ENCODE data around the gene PAK5. TPM values are rescaled to one million over a fixed set of nuclear protein-coding genes. Genes with fewer than 3 reads are reported as not detected.

PAK5 gene
- total and polyA plus RNA-seq, 9 of the 15 experiments (the other 6 are each of a cell fraction or from before 2014, with no cell fraction given), result not detected

- TF ChIP-seq MBD1 (CRISPR knock-in tag; IDR thresholded peaks at IDR 0.05) (no peak), CREB5 (CRISPR knock-in tag; IDR thresholded peaks at IDR 0.05) (no peak), PTTG1 (tag; IDR thresholded peaks at IDR 0.05; ENCODE audit: low read depth) (no peak), KDM5B (IDR thresholded peaks at IDR 0.05; ENCODE audit: insufficient replicate concordance, low read depth, low read length) (no peak)
These were observed 31.7 kb downstream of the PAK5 start (continued) for GRCh38 chr20:9807136-9807535.

DNA sequence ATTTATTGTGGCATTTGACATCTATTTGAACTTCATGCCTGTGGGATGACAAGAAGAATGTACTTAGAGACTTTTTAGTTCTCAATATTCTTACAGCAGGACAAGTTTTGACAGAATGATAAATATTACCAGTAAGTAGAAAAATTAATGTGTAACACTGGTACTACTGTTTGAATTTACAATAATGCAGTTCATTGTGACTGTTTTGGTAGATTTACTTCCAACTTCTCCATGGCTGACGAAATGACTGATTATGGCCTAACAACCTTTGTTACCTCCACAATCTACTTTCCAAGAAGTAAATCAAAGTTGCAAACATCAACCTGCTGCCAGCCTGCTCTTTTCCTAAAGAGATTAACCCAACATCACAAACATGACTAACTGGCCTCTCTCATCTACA, 38.5 kb downstream of the PAK5 start:
- no peaks in the 10 kb centered on the region for H3K4me1 ChIP-seq (replicated peaks in 1 of 2; ENCODE audit: control insufficient read depth in 2 of 2, insufficient read depth in 2 of 2, low read length in 2 of 2)
- FAIRE-seq (no peak), DNase-seq (ENCODE audit: extremely low read depth in 1 of 4, low spot score in 3 of 4) (no peak), ATAC-seq (no peak)
- no peaks in the 10 kb centered on the region for H3K9me3 ChIP-seq (replicated peaks; ENCODE audit: control insufficient read depth, insufficient read depth, low read depth, low read length)
- H3K27ac ChIP-seq (ENCODE audit: extremely low read depth, low read depth, low read length), result no peak overlapping the region
- intact Hi-C loops (cut with micrococcal nuclease) (no loop called here), in situ Hi-C loops (cut with MboI) (no loop called here)
- H3K4me2 ChIP-seq (ENCODE audit: insufficient read depth, low read length), result no peak overlapping the region
- BruUV-seq (replicated peaks), result no TSS peak
- no peaks in the 10 kb centered on the region for H3K9me1 ChIP-seq (ENCODE audit: control insufficient read depth, insufficient read depth, low read length)
- no peaks in the 10 kb centered on the region for H4K20me1 ChIP-seq (replicated peaks; ENCODE audit: control insufficient read depth, insufficient read depth, low read length)
- ChIA-PET CTCF (ENCODE audit: low intra/inter-chr PET ratio) (no interaction called here), POLR2A (no interaction called here)
- no peaks in the 10 kb centered on the region for H3K27me3 ChIP-seq (ENCODE audit: control insufficient read depth in 2 of 2, insufficient read depth in 2 of 2, low read length in 2 of 2)
- 0% methylated on average over 1 of the region's 1 CpG for WGBS (ENCODE audit: insufficient coverage, low coverage, missing lambda C conversion rate)
- TF ChIP-seq TEAD4 (IDR thresholded peaks at IDR 0.05; ENCODE audit: low read length) (no peak), TEAD4 (CRISPR knock-in tag; IDR thresholded peaks at IDR 0.05; ENCODE audit: borderline replicate concordance) (no peak), NBN (IDR thresholded peaks at IDR 0.05; ENCODE audit: low read depth) (no peak), TCFL5 (CRISPR knock-in tag; conservative IDR thresholded peaks at IDR 0.05) (no peak), RNF2 (IDR thresholded peaks at IDR 0.05) (no peak), TCF7 (IDR thresholded peaks at IDR 0.05; ENCODE audit: borderline replicate concordance) (no peak), ATF7 (IDR thresholded peaks at IDR 0.05) (no peak), PRPF4 (IDR thresholded peaks at IDR 0.05; ENCODE audit: insufficient read depth, low read depth, low read length, poor library complexity, severe bottlenecking) (no peak), DIDO1 (tag; IDR thresholded peaks at IDR 0.05; ENCODE audit: low read depth) (no peak)
- no peaks in the 10 kb centered on the region for H3K36me3 ChIP-seq (ENCODE audit: control insufficient read depth, insufficient read depth, low read length)
- no peaks in the 10 kb centered on the region for H3K79me2 ChIP-seq (ENCODE audit: control insufficient read depth, insufficient read depth, low read length)
- H3K9ac ChIP-seq (ENCODE audit: insufficient read depth in 1 of 2, low read depth in 2 of 2, low read length in 2 of 2), result no peak overlapping the region
- no peak overlapping the region for H3K4me3 ChIP-seq
- no peak overlapping the region for H2AFZ ChIP-seq (ENCODE audit: low read depth, low read length)
